Neuronal stem cell (in vitro differentiated cells): ENCODE data around the gene CLASRP.

Experiments
- DNase-seq: peaks from one replicate; pipeline ENCODE4 v3.0.0-alpha.2; 2013; ENCODE audit warnings: low spot score
- H2AFZ ChIP-seq: one replicate; pipeline ENCODE4 v1.6.1; 2013; ENCODE audit warnings: mild to moderate bottlenecking, low read length, inconsistent platforms
- H2AK5ac ChIP-seq: 2 replicates; pipeline ENCODE4 v1.6.1; 2013; ENCODE audit warnings: low read depth, mild to moderate bottlenecking, inconsistent platforms, low read length, moderate library complexity, mixed read lengths
- H2BK120ac ChIP-seq: 2 replicates; pipeline ENCODE4 v1.6.1; 2013; ENCODE audit warnings: low read depth, mild to moderate bottlenecking, inconsistent platforms, low read length, moderate library complexity, mixed read lengths
- H2BK12ac ChIP-seq: one replicate; pipeline ENCODE4 v1.6.1; 2013; ENCODE audit warnings: low read length, inconsistent platforms
- H2BK15ac ChIP-seq: 2 replicates; pipeline ENCODE4 v1.6.1; 2013; ENCODE audit warnings: mild to moderate bottlenecking, low read length, inconsistent platforms, mixed read lengths
- H2BK5ac ChIP-seq: one replicate; pipeline ENCODE4 v1.6.1; 2013; ENCODE audit warnings: inconsistent platforms, mild to moderate bottlenecking, low read length, moderate library complexity
- H3K14ac ChIP-seq: one replicate; pipeline ENCODE4 v1.6.1; 2013; ENCODE audit warnings: low read length, inconsistent platforms
- H3K18ac ChIP-seq: 2 replicates; pipeline ENCODE4 v1.6.1; 2013; ENCODE audit warnings: low read length, inconsistent platforms
- H3K23ac ChIP-seq: 2 replicates; pipeline ENCODE4 v1.6.1; 2013; ENCODE audit warnings: low read depth, mild to moderate bottlenecking, mixed read lengths, low read length, inconsistent platforms; ENCODE audit not compliant: poor library complexity
- H3K27ac ChIP-seq: replicated peaks from 3 replicates; pipeline ENCODE4 v1.5.1; 2013; ENCODE audit warnings: low read length, inconsistent platforms
- H3K27me3 ChIP-seq, 3 experiments: 2 replicates each; pipeline ENCODE4 v1.6.1; 2013; ENCODE audit warnings: low read length in 3 of 3, mild to moderate bottlenecking in 2 of 3, inconsistent platforms in 1 of 3, low read depth in 1 of 3, mixed read lengths in 1 of 3, moderate library complexity in 1 of 3; ENCODE audit not compliant: control insufficient read depth in 3 of 3, insufficient read depth in 3 of 3
- H3K36me3 ChIP-seq, 2 donors: replicated peaks in 1 of 2; 2 replicates each; pipeline ENCODE4 v1.6.1; 2013; ENCODE audit warnings: low read length in 2 of 2; ENCODE audit not compliant: control insufficient read depth in 2 of 2, insufficient read depth in 2 of 2
- H3K4ac ChIP-seq: 2 replicates; pipeline ENCODE4 v1.6.1; 2013; ENCODE audit warnings: inconsistent platforms, mild to moderate bottlenecking, low read length, moderate library complexity
- H3K4me1 ChIP-seq, 2 donors: 1 replicate in 1 of 2; 2 replicates in 1 of 2; pipeline ENCODE4 v1.6.1; 2013; ENCODE audit warnings: low read length in 2 of 2, low read depth in 1 of 2; ENCODE audit not compliant: control insufficient read depth in 2 of 2, insufficient read depth in 1 of 2
- H3K4me2 ChIP-seq: one replicate; pipeline ENCODE4 v1.6.1; 2013; ENCODE audit warnings: mild to moderate bottlenecking, low read length, inconsistent platforms; ENCODE audit not compliant: insufficient read depth, poor library complexity, severe bottlenecking
- H3K4me3 ChIP-seq, 2 donors: 2 replicates each; pipeline ENCODE4 v1.5.1; 2013; ENCODE audit warnings: low read length in 2 of 2, mild to moderate bottlenecking in 2 of 2, inconsistent platforms in 1 of 2, moderate library complexity in 1 of 2
- H3K79me1 ChIP-seq: one replicate; pipeline ENCODE4 v1.6.1; 2013; ENCODE audit warnings: low read depth, mild to moderate bottlenecking, inconsistent platforms, low read length, moderate library complexity
- H3K9ac ChIP-seq: one replicate; pipeline ENCODE4 v1.6.1; 2013; ENCODE audit warnings: mild to moderate bottlenecking, low read depth, low read length, inconsistent platforms; ENCODE audit not compliant: poor library complexity
- H3K9me3 ChIP-seq, 2 donors: replicated peaks in 1 of 2; 2 replicates each; pipeline versions ENCODE3 to v1.6.1; 2013; ENCODE audit warnings: low read length in 2 of 2, mild to moderate bottlenecking in 2 of 2, inconsistent platforms in 1 of 2, low read depth in 1 of 2, mixed read lengths in 1 of 2, moderate library complexity in 1 of 2; ENCODE audit not compliant: control insufficient read depth in 2 of 2, insufficient read depth in 1 of 2
- H4K8ac ChIP-seq: one replicate; pipeline ENCODE4 v1.6.1; 2013; ENCODE audit warnings: low read depth, mild to moderate bottlenecking, inconsistent platforms, low read length, moderate library complexity
- H4K91ac ChIP-seq: one replicate; pipeline ENCODE4 v1.6.1; 2013; ENCODE audit warnings: low read length, low read depth, mild to moderate bottlenecking, inconsistent platforms; ENCODE audit not compliant: poor library complexity
- WGBS, 2 donors: extraction: QIAGEN DNeasy Blood & Tissue Kit; methylation state at CpG; one replicate each; pipeline ENCODE4 v1.1.7; 2013; ENCODE audit warnings: missing lambda C conversion rate in 2 of 2, mixed read lengths in 1 of 2; ENCODE audit not compliant: insufficient read length in 2 of 2, insufficient replicate concordance in 1 of 2; ENCODE audit errors: extremely low coverage in 2 of 2; 5-methylcytosine and 5-hydroxymethylcytosine counted together

The CLASRP gene

DNA sequence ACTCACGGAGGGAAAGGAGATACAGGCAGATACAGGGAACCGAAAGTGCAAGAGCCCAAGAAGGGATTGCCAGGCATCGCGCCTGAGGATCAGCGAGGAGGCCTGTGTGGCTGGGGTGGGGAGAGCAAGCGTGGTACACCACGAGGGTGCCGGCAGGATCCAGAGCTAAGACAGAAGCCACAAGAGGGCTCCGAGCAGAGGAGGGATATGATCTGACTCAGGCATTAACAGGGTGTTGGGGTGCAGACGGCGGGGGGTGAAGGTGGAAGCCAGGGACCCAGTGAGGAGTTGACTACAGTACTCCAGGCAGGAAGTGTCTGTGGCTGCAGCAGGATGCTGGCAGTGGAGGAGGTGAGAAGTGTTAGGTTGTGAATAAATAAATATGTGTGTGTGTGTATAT is 48.7 kb downstream of the CLASRP start:
- no peak overlapping the region for H3K4me3 ChIP-seq
- peaks cover 4 to 5% of the 10 kb centered on the region in 2 donors for H3K4me1 ChIP-seq
- no peak overlapping the region for H4K91ac ChIP-seq
- no peak overlapping the region for H3K14ac ChIP-seq
- H3K27me3 ChIP-seq, result no peaks in the 10 kb centered on the region
- no peak overlapping the region for H2AK5ac ChIP-seq
- H2BK15ac ChIP-seq, result no peak overlapping the region
- H2AFZ ChIP-seq, result no peak overlapping the region
- no peak overlapping the region for H3K18ac ChIP-seq
- H3K9me3 ChIP-seq, result no peaks in the 10 kb centered on the region
- no peak overlapping the region for H3K9ac ChIP-seq
- no peak overlapping the region for H2BK12ac ChIP-seq
- H3K27ac ChIP-seq, result no peak overlapping the region
- no peak overlapping the region for H2BK5ac ChIP-seq
- H4K8ac ChIP-seq, result no peak overlapping the region
- H3K36me3 ChIP-seq, result peaks cover 10 to 49% of the 10 kb centered on the region in 2 donors
- WGBS, 2 donors, result no CpG with 5 or more reads among the region's 11 CpGs
- no peak overlapping the region for H3K4me2 ChIP-seq
- no peak overlapping the region for H2BK120ac ChIP-seq
- H3K4ac ChIP-seq, result no peak overlapping the region
- no peak for DNase-seq
- peaks cover 6% of the 10 kb centered on the region for H3K79me1 ChIP-seq
- no peak overlapping the region for H3K23ac ChIP-seq

DNA sequence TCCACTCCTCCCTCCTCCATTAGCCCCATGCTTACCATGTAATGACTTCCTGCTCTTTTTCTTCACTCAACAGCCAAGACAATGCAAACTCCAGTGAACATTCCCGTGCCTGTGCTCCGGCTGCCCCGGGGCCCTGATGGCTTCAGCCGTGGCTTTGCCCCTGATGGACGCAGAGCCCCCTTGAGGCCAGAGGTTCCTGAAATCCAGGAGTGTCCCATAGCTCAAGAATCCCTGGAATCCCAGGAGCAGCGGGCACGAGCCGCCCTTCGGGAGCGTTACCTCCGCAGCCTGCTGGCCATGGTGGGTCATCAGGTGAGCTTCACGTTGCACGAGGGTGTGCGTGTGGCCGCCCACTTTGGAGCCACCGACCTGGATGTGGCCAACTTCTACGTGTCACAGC is 51.2 kb downstream of the CLASRP start:
- Histone ChIP-seq H3K4me3 (no peak overlapping the region), H4K8ac (no peak overlapping the region), H3K4me1 (peaks cover 12 to 13% of the 10 kb centered on the region in 2 donors), H3K36me3 (peaks cover 13 to 49% of the 10 kb centered on the region in 2 donors), H3K27me3 (no peaks in the 10 kb centered on the region), H2AK5ac (peak overlapping the region; percentile 49), H3K23ac (no peak overlapping the region), H2BK15ac (no peak overlapping the region), H3K14ac (no peak overlapping the region), H2BK12ac (no peak overlapping the region), H2BK5ac (peak overlapping the region; percentile 54), H4K91ac (no peak overlapping the region), H3K18ac (no peak overlapping the region), H3K4ac (peak overlapping the region; percentile 17), H3K9ac (no peak overlapping the region), H2AFZ (no peak overlapping the region), H3K9me3 (no peaks in the 10 kb centered on the region), H3K4me2 (no peak overlapping the region), H3K79me1 (peaks cover 6% of the 10 kb centered on the region), H3K27ac (no peak overlapping the region), H2BK120ac (no peak overlapping the region)
- WGBS, 2 donors, result no CpG with 5 or more reads among the region's 17 CpGs
- DNase-seq, result no peak

DNA sequence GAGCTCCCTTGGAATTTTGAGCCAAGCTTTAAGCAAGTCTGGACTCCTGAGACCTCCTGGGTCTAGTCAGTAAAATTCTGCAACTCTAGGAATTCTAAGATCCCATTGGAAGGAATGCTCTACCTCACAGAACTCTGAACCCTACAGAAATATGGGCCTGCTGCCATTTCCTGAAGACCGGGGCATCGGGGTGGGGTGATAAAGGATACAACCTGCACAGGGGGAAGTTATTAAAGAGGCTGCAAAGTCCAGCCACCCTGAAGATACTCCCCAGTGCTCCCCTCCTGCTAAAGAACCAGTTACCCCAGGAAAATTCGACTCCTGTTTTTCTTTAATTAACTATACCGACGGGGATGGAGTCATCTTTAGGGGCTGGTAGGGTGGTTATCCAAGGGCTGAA is 51.8 kb downstream of the CLASRP start:
- H3K27ac ChIP-seq, result peak overlapping the region; percentile 70
- no peak overlapping the region for H3K4ac ChIP-seq
- H3K23ac ChIP-seq, result no peak overlapping the region
- H3K4me1 ChIP-seq, result peaks cover 12 to 13% of the 10 kb centered on the region in 2 donors
- H3K9ac ChIP-seq, result peak overlapping the region; percentile 75
- H3K4me2 ChIP-seq, result peak overlapping the region; percentile 67
- no peaks in the 10 kb centered on the region for H3K9me3 ChIP-seq
- H3K79me1 ChIP-seq, result peaks cover 4% of the 10 kb centered on the region
- no peak for DNase-seq
- H3K18ac ChIP-seq, result no peak overlapping the region
- H2AK5ac ChIP-seq, result peak overlapping the region; percentile 91
- peaks cover 13 to 49% of the 10 kb centered on the region in 2 donors for H3K36me3 ChIP-seq
- H2BK120ac ChIP-seq, result no peak overlapping the region
- H3K4me3 ChIP-seq, result peak overlapping the region in 1 of 2 donors; percentile 96
- H3K27me3 ChIP-seq, result no peaks in the 10 kb centered on the region
- WGBS, 2 donors, result no CpG with 5 or more reads among the region's 5 CpGs
- no peak overlapping the region for H2AFZ ChIP-seq
- H2BK15ac ChIP-seq, result no peak overlapping the region
- H4K8ac ChIP-seq, result no peak overlapping the region
- H3K14ac ChIP-seq, result no peak overlapping the region
- H2BK5ac ChIP-seq, result peak overlapping the region; percentile 54
- H2BK12ac ChIP-seq, result no peak overlapping the region
- H4K91ac ChIP-seq, result no peak overlapping the region

DNA sequence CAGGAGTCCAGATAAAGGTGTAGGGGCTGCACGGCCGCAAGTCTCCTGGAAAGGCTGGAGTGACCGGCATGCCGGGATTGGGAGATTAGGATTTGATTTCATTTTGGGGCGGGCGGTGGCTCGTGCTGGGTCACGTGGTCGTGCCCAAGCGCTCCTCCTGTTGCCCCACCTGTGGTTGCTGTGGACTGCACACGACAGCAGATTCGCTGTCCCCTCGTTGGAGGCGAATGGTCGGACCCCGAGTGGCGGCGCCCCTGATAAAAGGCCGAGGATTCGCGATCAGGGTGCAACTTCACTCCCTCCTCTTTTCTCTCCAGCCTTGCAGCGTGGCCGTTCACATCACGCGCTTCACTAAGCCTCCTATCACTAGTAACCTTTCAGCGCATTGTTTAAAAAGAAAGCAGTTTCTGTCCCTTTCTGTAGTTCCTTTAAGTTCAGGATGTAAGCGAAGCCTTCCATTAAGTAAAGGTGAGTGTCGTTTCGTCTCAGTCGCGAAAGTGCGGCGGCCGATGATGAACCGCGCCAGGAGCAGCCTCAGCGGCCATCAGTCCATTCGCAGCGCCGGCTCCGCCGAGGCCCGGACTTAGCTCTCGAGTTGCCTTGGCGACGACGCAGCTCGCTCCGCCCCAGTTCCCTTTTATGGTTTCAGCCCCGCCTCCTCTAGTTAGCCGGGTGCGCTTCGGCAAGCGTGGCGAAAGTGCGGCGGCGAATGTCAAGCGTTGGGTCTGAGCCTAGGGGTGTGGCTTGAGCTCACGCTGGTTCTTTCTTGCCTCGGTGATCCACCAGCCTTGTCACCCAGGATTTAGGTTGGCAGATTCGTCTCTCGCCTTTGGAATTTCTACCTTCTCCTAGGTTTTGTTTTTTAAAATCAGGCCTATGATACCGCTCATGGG is 52.4 kb downstream of the CLASRP start:
- Histone ChIP-seq H2AK5ac (peak overlapping the region; percentile 91), H3K9me3 (no peaks in the 10 kb centered on the region), H3K18ac (peak overlapping the region; percentile 84), H2BK120ac (no peak overlapping the region), H2BK12ac (no peak overlapping the region), H3K79me1 (peaks cover 8% of the 10 kb centered on the region), H3K14ac (no peak overlapping the region), H3K27me3 (no peaks in the 10 kb centered on the region), H4K91ac (peak overlapping the region; percentile 96), H3K4me2 (peak overlapping the region; percentile 67), H2BK15ac (peak overlapping the region; percentile 90), H3K9ac (peak overlapping the region; percentile 75), H3K27ac (peak overlapping the region; percentile 71), H3K23ac (no peak overlapping the region), H2AFZ (peak overlapping the region; percentile 92), H3K4me3 (peak overlapping the region; percentile 96 to 100), H4K8ac (no peak overlapping the region), H2BK5ac (peak overlapping the region; percentile 54), H3K4me1 (peaks cover 12 to 13% of the 10 kb centered on the region in 2 donors), H3K4ac (peak overlapping the region; percentile 91), H3K36me3 (peaks cover 13 to 52% of the 10 kb centered on the region in 2 donors)
- DNase-seq, result peak; percentile 99
- WGBS, 2 donors, result no CpG with 5 or more reads among the region's 64 CpGs
